ENCODE measurements around the gene HUNK.

HUNK gene

DNA sequence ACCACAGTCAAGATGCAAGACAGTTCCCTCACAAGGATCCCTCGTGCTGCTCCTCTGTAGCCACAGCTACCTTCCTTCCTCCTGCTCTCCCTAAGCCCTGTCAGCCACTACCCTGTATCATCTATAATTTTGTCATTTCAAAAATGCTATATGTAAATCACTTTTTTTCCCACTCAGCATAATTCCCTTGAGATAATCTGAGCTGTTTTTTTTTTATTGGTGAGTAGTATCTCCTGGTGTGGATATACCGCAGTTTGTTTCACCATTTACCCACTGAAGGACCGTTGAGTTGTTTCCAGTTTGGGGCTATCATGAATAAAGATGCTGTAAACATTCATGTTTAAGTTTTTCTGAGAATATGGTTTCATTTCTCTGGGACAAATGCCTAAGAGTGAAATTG lies 88.2 kb downstream of the HUNK start:
- Histone ChIP-seq H3K9me3 (ENCODE audit: control insufficient read depth, insufficient read depth, low read depth, low read length) (peaks cover 6% of the 10 kb centered on the region; the same call in 1 of the 2 replicates), H3K36me3 (ENCODE audit: control insufficient read depth, insufficient read depth, low read length) (peaks cover 12% of the 10 kb centered on the region), H3K9ac (ENCODE audit: low read length) (no peak overlapping the region), H3K27ac (ENCODE audit: low read depth, low read length) (no peak overlapping the region), H3K27me3 (ENCODE audit: control insufficient read depth, insufficient read depth, low read length) (no peaks in the 10 kb centered on the region), H3K4me3 (ENCODE audit: low read depth, low read length) (no peak overlapping the region), H3K4me1 (ENCODE audit: control insufficient read depth, insufficient read depth, low read length) (no peaks in the 10 kb centered on the region)

GRCh38 chr21:31961704-31962103 lies 88.9 kb downstream of the HUNK start:
- H3K36me3 ChIP-seq (ENCODE audit: control insufficient read depth, insufficient read depth, low read length): peaks cover 12% of the 10 kb centered on the region

DNA sequence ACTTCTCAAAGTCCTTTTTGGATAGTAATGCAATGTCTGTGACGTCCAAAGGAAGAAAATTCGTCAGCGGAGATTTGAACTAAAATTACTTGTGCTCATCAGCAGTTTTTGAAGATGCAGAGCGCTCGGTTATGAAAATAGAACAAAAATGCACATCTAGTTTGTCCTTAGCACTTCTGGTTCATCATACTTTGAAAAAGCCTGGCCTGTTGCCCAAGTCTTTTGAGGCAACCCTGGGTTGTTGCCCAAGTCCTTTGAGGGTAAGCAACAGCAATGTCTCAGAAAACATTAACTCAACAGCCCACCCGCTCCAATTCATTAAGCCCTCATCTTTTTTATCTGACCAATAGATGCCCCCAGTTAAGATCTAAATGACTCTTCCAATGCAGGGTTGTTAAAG lies 91.9 kb downstream of the HUNK start:
- no peak overlapping the region for H3K9ac ChIP-seq (ENCODE audit: low read length)
- H3K27me3 ChIP-seq (ENCODE audit: control insufficient read depth, insufficient read depth, low read length): no peaks in the 10 kb centered on the region
- H3K9me3 ChIP-seq (ENCODE audit: control insufficient read depth, insufficient read depth, low read depth, low read length): peaks cover 3% of the 10 kb centered on the region; the same call in 1 of the 2 replicates
- H3K4me1 ChIP-seq (ENCODE audit: control insufficient read depth, insufficient read depth, low read length): no peaks in the 10 kb centered on the region
- H3K36me3 ChIP-seq (ENCODE audit: control insufficient read depth, insufficient read depth, low read length): peaks cover 6% of the 10 kb centered on the region
- no peak overlapping the region for H3K27ac ChIP-seq (ENCODE audit: low read depth, low read length)
- no peak overlapping the region for H3K4me3 ChIP-seq (ENCODE audit: low read depth, low read length)

More at GRCh38 chr21:31961704-31962103, 88.9 kb downstream of the HUNK start:
- Histone ChIP-seq H3K4me3 (ENCODE audit: low read depth, low read length) (no peak overlapping the region), H3K4me1 (ENCODE audit: control insufficient read depth, insufficient read depth, low read length) (no peaks in the 10 kb centered on the region), H3K9ac (ENCODE audit: low read length) (no peak overlapping the region), H3K9me3 (ENCODE audit: control insufficient read depth, insufficient read depth, low read depth, low read length) (peaks cover 3% of the 10 kb centered on the region; the same call in 1 of the 2 replicates), H3K27ac (ENCODE audit: low read depth, low read length) (no peak overlapping the region), H3K27me3 (ENCODE audit: control insufficient read depth, insufficient read depth, low read length) (no peaks in the 10 kb centered on the region)

DNA sequence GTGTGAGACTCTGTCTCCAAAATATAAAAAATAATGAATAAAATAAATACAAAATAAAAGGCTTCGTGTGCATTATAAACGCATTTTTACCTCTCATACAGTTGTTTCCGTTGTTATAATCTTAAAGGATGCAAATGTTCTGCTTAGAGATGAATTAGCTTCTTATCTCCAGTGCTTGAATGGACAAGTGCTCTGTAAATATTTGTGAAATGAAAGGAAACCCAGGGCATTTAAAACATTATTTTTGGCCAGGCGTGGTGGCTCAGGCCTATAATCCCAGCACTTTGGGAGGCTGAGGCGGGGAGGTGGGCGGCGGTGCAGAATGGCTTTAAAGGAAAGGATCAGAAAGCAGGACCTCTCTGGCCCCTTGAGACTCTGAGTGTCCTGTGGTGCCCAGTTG lies 94.5 kb downstream of the HUNK start:
- Histone ChIP-seq H3K4me1 (ENCODE audit: control insufficient read depth, insufficient read depth, low read length) (no peaks in the 10 kb centered on the region), H3K4me3 (ENCODE audit: low read depth, low read length) (no peak overlapping the region), H3K27me3 (ENCODE audit: control insufficient read depth, insufficient read depth, low read length) (no peaks in the 10 kb centered on the region), H3K27ac (ENCODE audit: low read depth, low read length) (no peak overlapping the region), H3K9me3 (ENCODE audit: control insufficient read depth, insufficient read depth, low read depth, low read length) (no peaks in the 10 kb centered on the region), H3K9ac (ENCODE audit: low read length) (no peak overlapping the region), H3K36me3 (ENCODE audit: control insufficient read depth, insufficient read depth, low read length) (no peaks in the 10 kb centered on the region)

GRCh38 chr21:31972622-31973021 lies 99.8 kb downstream of the HUNK start:
- Histone ChIP-seq H3K27me3 (ENCODE audit: control insufficient read depth, insufficient read depth, low read length) (no peaks in the 10 kb centered on the region), H3K27ac (ENCODE audit: low read depth, low read length) (no peak overlapping the region), H3K9ac (ENCODE audit: low read length) (no peak overlapping the region), H3K36me3 (ENCODE audit: control insufficient read depth, insufficient read depth, low read length) (peaks cover 4% of the 10 kb centered on the region; the same call in 1 of the 2 replicates), H3K9me3 (ENCODE audit: control insufficient read depth, insufficient read depth, low read depth, low read length) (no peaks in the 10 kb centered on the region), H3K4me3 (ENCODE audit: low read depth, low read length) (no peak overlapping the region), H3K4me1 (ENCODE audit: control insufficient read depth, insufficient read depth, low read length) (peaks cover 3% of the 10 kb centered on the region; the same call in 1 of the 2 replicates)

- peaks cover 3% of the 10 kb centered on the region; the same call in 1 of the 2 replicates for H3K4me1 ChIP-seq (ENCODE audit: control insufficient read depth, insufficient read depth, low read length)
- no peaks in the 10 kb centered on the region for H3K9me3 ChIP-seq (ENCODE audit: control insufficient read depth, insufficient read depth, low read depth, low read length)
- no peak overlapping the region for H3K4me3 ChIP-seq (ENCODE audit: low read depth, low read length)
- no peaks in the 10 kb centered on the region for H3K27me3 ChIP-seq (ENCODE audit: control insufficient read depth, insufficient read depth, low read length)
- H3K9ac ChIP-seq (ENCODE audit: low read length): no peak overlapping the region
- H3K27ac ChIP-seq (ENCODE audit: low read depth, low read length): no peak overlapping the region
- H3K36me3 ChIP-seq (ENCODE audit: control insufficient read depth, insufficient read depth, low read length): peaks cover 4% of the 10 kb centered on the region; the same call in 1 of the 2 replicates
Observed at GRCh38 chr21:31973402-31973944, 100.7 kb downstream of the HUNK start.

DNA sequence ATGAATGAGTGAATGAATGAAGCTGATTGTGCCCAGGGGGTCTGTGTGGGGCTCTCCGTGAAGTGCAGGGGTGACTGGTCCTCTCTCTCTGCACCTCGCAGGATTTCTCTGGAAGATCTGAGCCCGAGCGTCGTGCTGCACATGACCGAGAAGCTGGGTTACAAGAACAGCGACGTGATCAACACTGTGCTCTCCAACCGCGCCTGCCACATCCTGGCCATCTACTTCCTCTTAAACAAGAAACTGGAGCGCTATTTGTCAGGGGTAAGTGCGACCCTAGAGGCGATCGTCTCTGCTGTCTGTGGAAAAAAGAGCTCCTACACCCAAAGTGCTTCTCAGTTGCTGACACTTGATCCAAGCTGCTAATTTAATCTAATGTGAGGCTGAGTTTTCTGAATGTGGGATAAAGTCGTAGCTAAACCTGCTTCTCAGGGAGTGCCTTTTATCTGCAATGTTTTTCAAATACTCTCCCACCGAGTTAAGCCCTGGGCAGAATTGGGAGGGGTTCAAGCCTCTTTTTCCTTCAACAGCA lies 101.7 kb downstream of the HUNK start:
- Histone ChIP-seq H3K4me1 (ENCODE audit: control insufficient read depth, insufficient read depth, low read length) (peaks cover 3% of the 10 kb centered on the region; the same call in 1 of the 2 replicates), H3K27ac (ENCODE audit: low read depth, low read length) (no peak overlapping the region), H3K4me3 (ENCODE audit: low read depth, low read length) (no peak overlapping the region), H3K9me3 (ENCODE audit: control insufficient read depth, insufficient read depth, low read depth, low read length) (no peaks in the 10 kb centered on the region), H3K9ac (ENCODE audit: low read length) (no peak overlapping the region), H3K36me3 (ENCODE audit: control insufficient read depth, insufficient read depth, low read length) (peaks cover 4% of the 10 kb centered on the region; the same call in 1 of the 2 replicates), H3K27me3 (ENCODE audit: control insufficient read depth, insufficient read depth, low read length) (no peaks in the 10 kb centered on the region)

DNA sequence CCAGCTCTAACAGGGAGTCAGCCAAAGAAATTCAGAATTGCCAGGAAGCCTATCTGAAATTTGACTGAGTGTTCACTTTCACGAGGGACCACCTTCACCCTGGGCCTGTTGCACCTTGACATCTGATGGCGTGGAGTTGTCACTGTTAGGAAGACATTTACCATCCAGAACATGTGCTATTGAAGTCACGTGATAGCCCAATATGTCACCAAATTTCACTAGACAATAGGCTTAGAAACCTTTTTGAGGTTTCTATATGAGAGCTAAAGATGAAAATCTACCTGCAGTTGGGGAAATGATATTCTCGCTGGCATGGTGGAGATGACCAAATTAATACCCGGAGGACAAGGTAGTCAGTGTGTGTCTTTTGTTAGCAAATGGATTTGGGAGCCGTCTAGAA lies 102.7 kb downstream of the HUNK start:
- Histone ChIP-seq H3K27ac (ENCODE audit: low read depth, low read length) (no peak overlapping the region), H3K4me3 (ENCODE audit: low read depth, low read length) (no peak overlapping the region), H3K36me3 (ENCODE audit: control insufficient read depth, insufficient read depth, low read length) (peaks cover 4% of the 10 kb centered on the region; the same call in 1 of the 2 replicates), H3K4me1 (ENCODE audit: control insufficient read depth, insufficient read depth, low read length) (peaks cover 3% of the 10 kb centered on the region; the same call in 1 of the 2 replicates), H3K27me3 (ENCODE audit: control insufficient read depth, insufficient read depth, low read length) (no peaks in the 10 kb centered on the region), H3K9ac (ENCODE audit: low read length) (no peak overlapping the region), H3K9me3 (ENCODE audit: control insufficient read depth, insufficient read depth, low read depth, low read length) (no peaks in the 10 kb centered on the region)

DNA sequence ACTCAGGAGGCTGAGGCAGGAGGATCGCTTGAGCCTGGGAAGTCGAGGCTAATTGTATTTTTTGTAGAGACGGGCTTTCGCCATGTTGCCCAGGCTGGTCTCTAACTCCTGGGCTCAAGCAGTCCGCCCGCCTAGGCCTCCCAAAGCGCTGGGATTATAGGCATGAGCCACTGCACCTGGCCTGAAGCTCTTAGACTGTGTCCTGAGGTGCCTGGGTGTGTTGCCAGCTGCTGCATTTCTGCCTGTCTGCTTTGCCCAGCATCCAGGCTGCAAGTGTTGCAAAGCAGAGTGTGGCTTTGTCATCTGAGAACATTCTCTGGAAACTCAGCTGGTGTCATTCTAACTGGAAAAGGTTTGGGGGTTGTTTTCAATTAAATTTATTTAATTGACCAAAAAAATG lies 105.0 kb downstream of the HUNK start:
- Histone ChIP-seq H3K9ac (ENCODE audit: low read length) (no peak overlapping the region), H3K27me3 (ENCODE audit: control insufficient read depth, insufficient read depth, low read length) (no peaks in the 10 kb centered on the region), H3K4me1 (ENCODE audit: control insufficient read depth, insufficient read depth, low read length) (peaks cover 3% of the 10 kb centered on the region; the same call in 1 of the 2 replicates), H3K36me3 (ENCODE audit: control insufficient read depth, insufficient read depth, low read length) (peaks cover 4% of the 10 kb centered on the region; the same call in 1 of the 2 replicates), H3K9me3 (ENCODE audit: control insufficient read depth, insufficient read depth, low read depth, low read length) (no peaks in the 10 kb centered on the region), H3K4me3 (ENCODE audit: low read depth, low read length) (no peak overlapping the region), H3K27ac (ENCODE audit: low read depth, low read length) (no peak overlapping the region)

- Histone ChIP-seq H3K9ac (ENCODE audit: low read length) (no peak overlapping the region), H3K4me3 (ENCODE audit: low read depth, low read length) (no peak overlapping the region), H3K27me3 (ENCODE audit: control insufficient read depth, insufficient read depth, low read length) (no peaks in the 10 kb centered on the region), H3K27ac (ENCODE audit: low read depth, low read length) (no peak overlapping the region), H3K4me1 (ENCODE audit: control insufficient read depth, insufficient read depth, low read length) (peaks cover 4% of the 10 kb centered on the region; the same call in 1 of the 2 replicates), H3K36me3 (ENCODE audit: control insufficient read depth, insufficient read depth, low read length) (0 out of 2 replicates have a peak, but pooled peaks cover 2% of the 10 kb centered on the region), H3K9me3 (ENCODE audit: control insufficient read depth, insufficient read depth, low read depth, low read length) (no peaks in the 10 kb centered on the region)
Observed at GRCh38 chr21:31983120-31983519, 110.3 kb downstream of the HUNK start.

- no peaks in the 10 kb centered on the region for H3K9me3 ChIP-seq (ENCODE audit: control insufficient read depth, insufficient read depth, low read depth, low read length)
- no peak overlapping the region for H3K9ac ChIP-seq (ENCODE audit: low read length)
- peaks cover 4% of the 10 kb centered on the region; the same call in 1 of the 2 replicates for H3K4me1 ChIP-seq (ENCODE audit: control insufficient read depth, insufficient read depth, low read length)
- 0 out of 2 replicates have a peak, but pooled peaks cover 2% of the 10 kb centered on the region for H3K36me3 ChIP-seq (ENCODE audit: control insufficient read depth, insufficient read depth, low read length)
- no peak overlapping the region for H3K4me3 ChIP-seq (ENCODE audit: low read depth, low read length)
- H3K27ac ChIP-seq (ENCODE audit: low read depth, low read length): no peak overlapping the region
- H3K27me3 ChIP-seq (ENCODE audit: control insufficient read depth, insufficient read depth, low read length): no peaks in the 10 kb centered on the region
Observed at GRCh38 chr21:31983554-31983953, 110.7 kb downstream of the HUNK start.

Measured in HUES6 (cell line).